ENCODE measurements around the gene BLACAT1.

DNA sequence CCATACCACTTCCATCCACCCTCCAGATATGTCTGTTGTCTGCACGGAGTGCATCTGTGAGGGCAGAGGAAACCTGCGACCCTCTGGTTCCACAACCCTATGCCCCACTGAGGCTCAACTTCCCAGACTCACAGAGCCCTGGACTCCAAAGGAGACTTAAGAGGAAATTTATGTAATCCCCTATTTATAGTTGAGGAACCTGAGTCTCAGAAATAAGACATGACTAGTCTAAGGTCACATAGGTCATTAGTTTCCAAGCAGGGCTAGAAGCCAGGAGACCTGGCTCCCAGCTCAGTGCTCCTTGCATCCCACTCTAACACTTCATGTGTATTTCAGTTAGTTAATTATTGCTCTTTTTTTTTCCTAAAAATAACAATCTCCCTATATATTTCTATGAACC is 18.3 kb downstream of the BLACAT1 start:
- TF ChIP-seq, protein P1, sequence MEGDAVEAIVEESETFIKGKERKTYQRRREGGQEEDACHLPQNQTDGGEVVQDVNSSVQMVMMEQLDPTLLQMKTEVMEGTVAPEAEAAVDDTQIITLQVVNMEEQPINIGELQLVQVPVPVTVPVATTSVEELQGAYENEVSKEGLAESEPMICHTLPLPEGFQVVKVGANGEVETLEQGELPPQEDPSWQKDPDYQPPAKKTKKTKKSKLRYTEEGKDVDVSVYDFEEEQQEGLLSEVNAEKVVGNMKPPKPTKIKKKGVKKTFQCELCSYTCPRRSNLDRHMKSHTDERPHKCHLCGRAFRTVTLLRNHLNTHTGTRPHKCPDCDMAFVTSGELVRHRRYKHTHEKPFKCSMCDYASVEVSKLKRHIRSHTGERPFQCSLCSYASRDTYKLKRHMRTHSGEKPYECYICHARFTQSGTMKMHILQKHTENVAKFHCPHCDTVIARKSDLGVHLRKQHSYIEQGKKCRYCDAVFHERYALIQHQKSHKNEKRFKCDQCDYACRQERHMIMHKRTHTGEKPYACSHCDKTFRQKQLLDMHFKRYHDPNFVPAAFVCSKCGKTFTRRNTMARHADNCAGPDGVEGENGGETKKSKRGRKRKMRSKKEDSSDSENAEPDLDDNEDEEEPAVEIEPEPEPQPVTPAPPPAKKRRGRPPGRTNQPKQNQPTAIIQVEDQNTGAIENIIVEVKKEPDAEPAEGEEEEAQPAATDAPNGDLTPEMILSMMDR (IDR thresholded peaks at IDR 0.05): no peak
- no peak for TF ChIP-seq EP300 (IDR thresholded peaks at IDR 0.05)
- TF ChIP-seq POLR2A (IDR thresholded peaks at IDR 0.05): no peak
